ENCODE results near the gene CSTF2.

The CSTF2 gene

DNA sequence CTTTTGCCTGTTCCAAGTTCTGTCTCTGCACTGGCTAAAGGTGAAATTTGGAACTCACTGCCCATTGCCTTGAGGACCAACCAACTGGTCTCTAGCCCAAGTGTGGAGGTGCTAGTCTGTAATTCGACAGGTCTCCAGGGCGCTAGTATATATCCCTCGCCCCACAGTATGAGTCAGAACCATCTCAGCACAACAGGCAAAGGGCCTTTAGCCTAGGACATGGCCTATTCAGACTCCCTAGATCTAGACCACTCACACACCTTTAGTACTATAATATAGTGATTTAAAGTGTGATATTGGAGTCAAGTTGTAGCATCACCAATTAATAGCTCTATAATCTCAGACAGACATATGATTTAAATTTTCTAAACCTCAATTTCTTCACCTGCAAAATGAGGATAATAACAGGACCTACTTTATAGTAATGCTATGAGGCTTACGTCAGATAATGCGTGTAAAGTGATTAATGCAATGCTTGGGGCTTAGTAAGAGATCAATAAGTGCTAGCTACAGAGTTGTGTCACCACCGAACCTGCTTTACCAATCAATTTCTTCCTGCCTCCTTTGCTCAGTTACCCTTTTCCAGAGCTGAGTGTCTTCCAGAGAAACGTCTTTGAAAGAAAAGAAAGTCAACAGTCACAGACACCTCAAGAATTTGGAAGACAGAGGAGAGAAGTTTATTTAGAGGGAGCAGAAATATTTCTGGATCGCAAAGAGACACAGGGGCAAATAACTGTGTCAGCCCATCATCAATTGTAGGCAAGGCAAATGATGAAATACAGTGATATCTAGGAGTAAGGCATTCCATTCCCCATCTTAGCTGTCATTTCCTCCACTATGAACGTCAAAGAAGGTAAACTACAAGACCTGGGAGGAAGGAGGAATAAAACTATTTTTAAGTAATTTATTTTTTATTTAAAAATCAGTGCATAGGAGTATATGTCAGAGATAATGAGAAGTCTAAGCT is 51.7 kb downstream of the CSTF2 start:
- peak; percentile 38 for DNase-seq

DNA sequence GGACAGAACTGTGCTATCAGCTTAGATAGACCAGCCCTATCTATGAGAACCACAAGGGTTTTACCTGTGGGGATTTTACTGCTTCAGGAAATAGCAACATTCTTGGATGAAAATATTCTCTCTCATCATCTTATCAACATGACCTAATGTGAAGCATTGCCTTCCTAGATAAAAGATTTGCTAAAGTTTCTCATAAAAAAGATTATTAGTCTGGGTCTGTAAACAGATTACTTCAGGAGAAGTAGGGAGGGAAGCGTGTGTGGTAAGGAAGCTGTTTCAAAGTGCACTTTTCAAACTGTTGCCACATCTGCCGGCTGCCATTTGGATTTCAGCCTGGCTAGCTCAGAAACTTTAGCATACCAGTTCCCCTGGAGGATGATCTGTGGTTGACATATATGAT is 54.1 kb downstream of the CSTF2 start, which contains the start of gene NOX1:
TSS of gene NOX1 (minus strand) at position 35 of the 400 bp plus-strand sequence. CDS start 220 bp downstream, outside the sequence.
- no peak for DNase-seq

DNA sequence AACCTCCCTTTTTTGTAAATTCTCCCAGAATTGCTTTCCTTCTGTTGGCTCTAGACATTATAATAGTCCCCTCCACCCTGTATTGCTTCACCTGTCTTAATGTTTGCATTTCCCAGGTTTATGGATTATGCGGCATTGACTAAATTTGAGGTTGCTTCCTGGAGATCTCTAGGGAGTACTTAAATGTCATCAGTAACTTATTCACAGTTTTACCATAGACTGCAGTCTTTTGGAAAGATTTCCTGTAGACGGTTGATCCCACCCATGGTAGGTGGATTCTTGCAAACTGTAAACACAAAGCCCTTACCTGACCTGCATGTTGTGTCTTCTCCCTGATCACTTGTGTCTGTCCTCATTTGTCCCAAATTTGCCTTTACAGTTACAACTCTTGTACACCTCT is 60.2 kb downstream of the CSTF2 start:
- no peak for DNase-seq

DNA sequence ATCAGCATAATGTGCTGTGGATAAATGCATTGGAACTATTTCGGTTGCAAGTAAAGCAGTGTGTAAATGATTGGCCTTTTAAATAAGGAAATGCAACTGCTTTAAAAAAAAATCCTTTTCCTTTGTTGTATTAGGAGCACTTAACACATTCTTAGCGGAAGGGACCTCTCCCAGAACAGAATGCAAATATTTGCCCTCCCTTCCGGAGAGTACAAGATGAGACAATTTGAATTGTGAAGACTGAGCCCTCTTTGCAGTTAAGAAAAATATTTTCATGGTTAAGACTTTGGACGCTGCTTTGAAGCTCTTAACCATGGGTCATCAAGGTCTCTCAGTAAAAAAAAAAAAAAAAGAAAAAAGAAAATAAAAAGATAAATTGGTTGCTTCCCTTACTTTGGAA is 63.5 kb downstream of the CSTF2 start:
- DNase-seq, result no peak

Measured in fibroblast of upper back skin (primary cell).